HUES64 (cell line): Measurements from ENCODE around the gene EPB41L5.
"Not testable (repeated sequence)": the region's sequence is repeated elsewhere in the genome, so short reads cannot be mapped to it uniquely, and the experiment has no call there.

ENCODE experiments used
- H3K27ac ChIP-seq: 2 replicates; pipeline ENCODE4 v1.7.0; 2013; ENCODE audit warnings: low read depth, low read length, inconsistent platforms
- H3K27me3 ChIP-seq: 2 replicates; pipeline ENCODE4 v1.6.1; 2013; ENCODE audit warnings: mild to moderate bottlenecking, low read length; ENCODE audit not compliant: insufficient read depth
- H3K36me3 ChIP-seq: 2 replicates; pipeline ENCODE4 v1.6.1; 2013; ENCODE audit warnings: mild to moderate bottlenecking, low read length; ENCODE audit not compliant: insufficient read depth
- H3K4me1 ChIP-seq: 2 replicates; pipeline ENCODE4 v1.6.1; 2013; ENCODE audit warnings: mild to moderate bottlenecking, low read length, moderate library complexity; ENCODE audit not compliant: insufficient read depth
- H3K4me3 ChIP-seq: 2 replicates; pipeline ENCODE4 v1.5.1; 2013; ENCODE audit warnings: mild to moderate bottlenecking, low read length, moderate library complexity
- H3K9ac ChIP-seq: 2 replicates; pipeline ENCODE4 v1.6.1; 2013; ENCODE audit warnings: mild to moderate bottlenecking, low read depth, low read length
- H3K9me3 ChIP-seq: 2 replicates; pipeline ENCODE4 v1.6.1; 2013; ENCODE audit warnings: low read depth, low read length; ENCODE audit not compliant: insufficient read depth
- WGBS: fragments of 150-250, 120-280 bp; methylation state at CpG from one replicate; pipeline ENCODE4 v1.1.7; 2013; ENCODE audit warnings: missing lambda C conversion rate; 5-methylcytosine and 5-hydroxymethylcytosine counted together

The EPB41L5 gene

GRCh38 chr2:120141300-120142069 is 128.6 kb downstream of the EPB41L5 start:
- H3K4me3 ChIP-seq = no peak overlapping the region
- H3K27me3 ChIP-seq = no peaks in the 10 kb centered on the region
- H3K4me1 ChIP-seq = no peaks in the 10 kb centered on the region
- peaks cover 8% of the 10 kb centered on the region; the same call in 1 of the 2 replicates for H3K36me3 ChIP-seq
- 93% methylated on average over 1 of the region's 2 CpGs for WGBS
- H3K9me3 ChIP-seq = no peaks in the 10 kb centered on the region
- H3K9ac ChIP-seq = no peak overlapping the region
- H3K27ac ChIP-seq = no peak overlapping the region

- 94% methylated on average over 2 of the region's 2 CpGs for WGBS
- Histone ChIP-seq H3K4me3 (no peak overlapping the region), H3K27ac (no peak overlapping the region), H3K36me3 (peaks cover 8% of the 10 kb centered on the region; the same call in 1 of the 2 replicates), H3K9me3 (no peaks in the 10 kb centered on the region), H3K27me3 (no peaks in the 10 kb centered on the region), H3K9ac (no peak overlapping the region), H3K4me1 (no peaks in the 10 kb centered on the region)
These were observed 129.8 kb downstream of the EPB41L5 start for GRCh38 chr2:120142528-120143219.

GRCh38 chr2:120148229-120148628 is 135.4 kb downstream of the EPB41L5 start:
- Histone ChIP-seq H3K4me1 (no peaks in the 10 kb centered on the region), H3K4me3 (no peak overlapping the region), H3K9ac (no peak overlapping the region), H3K27ac (no peak overlapping the region), H3K36me3 (peaks cover 42% of the 10 kb centered on the region), H3K9me3 (peaks cover 33% of the 10 kb centered on the region; the same call in 1 of the 2 replicates), H3K27me3 (no peaks in the 10 kb centered on the region)
- 100% methylated on average over 1 of the region's 1 CpG for WGBS

DNA sequence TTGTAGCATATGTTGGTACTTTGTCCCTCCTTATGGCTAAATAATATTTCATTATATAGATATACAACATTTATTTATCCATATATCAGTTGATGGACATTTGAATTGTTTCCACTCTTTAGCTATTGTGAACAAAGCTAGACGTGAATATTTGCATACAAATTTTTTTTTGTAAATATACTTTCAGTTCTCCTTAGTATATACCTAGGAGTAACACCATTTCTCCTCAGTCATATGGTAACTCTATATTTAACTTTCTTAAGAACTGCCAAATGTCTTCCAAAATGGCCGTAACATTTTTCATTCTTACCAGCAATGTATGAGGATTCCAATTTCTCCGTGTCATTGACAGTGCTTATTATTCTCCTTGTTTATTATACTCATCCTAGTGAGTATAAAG is 135.8 kb downstream of the EPB41L5 start:
- Histone ChIP-seq H3K9ac (no peak overlapping the region), H3K27me3 (no peaks in the 10 kb centered on the region), H3K4me1 (no peaks in the 10 kb centered on the region), H3K36me3 (peaks cover 42% of the 10 kb centered on the region), H3K27ac (no peak overlapping the region), H3K9me3 (peaks cover 33% of the 10 kb centered on the region; the same call in 1 of the 2 replicates), H3K4me3 (no peak overlapping the region)
- WGBS = 94% methylated on average over 1 of the region's 3 CpGs

DNA sequence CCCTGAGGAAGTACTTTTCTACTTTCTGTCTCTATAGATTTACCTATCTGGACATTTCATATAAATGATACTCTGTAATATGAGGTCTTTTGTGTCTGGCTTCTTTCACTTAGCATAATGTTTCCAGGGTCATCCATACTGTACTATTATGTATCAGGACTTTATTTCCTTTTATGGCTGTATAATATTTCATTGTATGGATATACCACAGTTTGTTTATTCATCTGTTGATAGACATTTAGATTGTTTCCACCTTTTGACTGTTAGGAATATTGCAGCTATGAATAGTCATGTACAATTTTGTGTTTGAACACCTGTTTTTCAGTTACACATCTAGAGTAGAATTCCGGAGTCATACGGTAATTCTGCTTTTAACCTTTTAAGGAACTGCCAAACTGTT is 136.5 kb downstream of the EPB41L5 start:
- Histone ChIP-seq H3K27me3 (no peaks in the 10 kb centered on the region), H3K36me3 (peaks cover 42% of the 10 kb centered on the region), H3K4me3 (no peak overlapping the region), H3K27ac (no peak overlapping the region), H3K9me3 (peaks cover 33% of the 10 kb centered on the region; the same call in 1 of the 2 replicates), H3K9ac (no peak overlapping the region), H3K4me1 (no peaks in the 10 kb centered on the region)
- WGBS = 100% methylated on average over 2 of the region's 2 CpGs

DNA sequence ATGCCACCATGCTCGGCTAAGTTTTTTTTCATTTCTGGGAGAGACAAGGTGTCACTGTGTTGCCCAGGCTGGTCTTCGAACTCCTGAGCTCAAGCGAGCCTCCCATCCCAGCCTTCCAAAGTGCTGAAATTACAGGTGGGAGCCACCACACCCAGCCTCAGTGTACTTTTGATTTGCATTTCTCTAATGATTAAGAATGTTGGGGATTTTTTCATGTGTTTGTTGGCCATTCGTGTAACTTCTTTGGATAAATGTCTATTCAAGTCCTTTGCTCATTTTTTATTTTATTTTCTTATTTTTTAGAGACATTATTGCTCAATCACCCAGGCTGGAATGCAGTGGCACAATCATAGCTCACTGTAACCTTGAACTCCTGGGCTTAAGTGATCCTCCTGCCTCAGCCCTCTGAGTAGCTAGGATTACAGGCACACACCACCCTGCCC is 137.2 kb downstream of the EPB41L5 start:
- Histone ChIP-seq H3K9ac (no peak overlapping the region), H3K9me3 (peaks cover 37% of the 10 kb centered on the region; the same call in 1 of the 2 replicates), H3K4me1 (no peaks in the 10 kb centered on the region), H3K4me3 (no peak overlapping the region), H3K27ac (no peak overlapping the region), H3K27me3 (no peaks in the 10 kb centered on the region), H3K36me3 (peaks cover 43% of the 10 kb centered on the region)
- WGBS = 90% methylated on average over 4 of the region's 4 CpGs

DNA sequence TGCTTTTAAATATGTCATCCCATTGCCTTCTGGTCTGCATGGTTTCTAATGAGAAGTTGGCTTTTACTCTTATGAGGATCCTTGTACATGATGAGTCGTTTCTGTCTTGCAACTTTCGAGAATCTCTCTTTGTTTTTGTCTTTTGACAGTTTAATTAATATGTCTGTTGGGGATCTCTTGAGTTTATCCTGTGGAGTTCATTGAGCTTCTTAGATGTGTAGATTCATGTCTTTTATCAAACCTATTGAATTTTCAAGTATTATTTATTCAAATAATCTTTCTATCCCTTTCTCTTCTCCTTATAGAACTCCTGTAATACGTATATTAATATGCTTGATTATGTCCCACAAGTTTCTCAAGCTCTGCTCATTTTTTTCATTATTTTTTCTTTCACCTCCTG is 142.4 kb downstream of the EPB41L5 start:
- peaks cover 28% of the 10 kb centered on the region for H3K36me3 ChIP-seq
- WGBS = 95% methylated on average over 3 of the region's 3 CpGs
- H3K9ac ChIP-seq = no peak overlapping the region
- no peaks in the 10 kb centered on the region for H3K27me3 ChIP-seq
- no peak overlapping the region for H3K27ac ChIP-seq
- no peak overlapping the region for H3K4me3 ChIP-seq
- H3K4me1 ChIP-seq = no peaks in the 10 kb centered on the region
- H3K9me3 ChIP-seq = peaks cover 29% of the 10 kb centered on the region; the same call in 1 of the 2 replicates

GRCh38 chr2:120158658-120159057 is 145.8 kb downstream of the EPB41L5 start:
- 98% methylated on average over 2 of the region's 2 CpGs for WGBS

DNA sequence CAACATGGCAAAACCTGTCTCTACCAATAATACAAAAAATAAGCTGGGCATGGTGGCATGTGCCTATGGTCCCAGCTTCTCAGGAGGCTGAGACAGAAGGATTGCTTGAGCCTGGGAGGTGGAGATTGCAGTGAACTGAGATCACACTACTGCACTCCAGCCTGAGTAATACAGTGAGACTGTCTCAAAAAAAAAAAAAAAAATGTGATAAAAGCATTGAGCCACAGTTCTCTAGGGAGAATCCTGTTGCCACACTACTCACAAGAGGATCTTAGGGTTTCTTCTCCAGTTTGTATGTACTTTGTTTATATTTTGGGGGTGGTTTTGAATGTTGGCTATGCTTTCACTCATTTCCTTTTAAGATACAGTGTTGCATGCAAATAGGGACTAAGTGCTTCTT is 148.3 kb downstream of the EPB41L5 start:
- H3K27ac ChIP-seq = no peak overlapping the region
- H3K4me3 ChIP-seq = no peak overlapping the region
- no peaks in the 10 kb centered on the region for H3K4me1 ChIP-seq
- no peaks in the 10 kb centered on the region for H3K9me3 ChIP-seq
- no peaks in the 10 kb centered on the region for H3K27me3 ChIP-seq
- peaks cover 11% of the 10 kb centered on the region; the same call in 1 of the 2 replicates for H3K36me3 ChIP-seq
- no peak overlapping the region for H3K9ac ChIP-seq

More at GRCh38 chr2:120158658-120159057, 145.8 kb downstream of the EPB41L5 start:
- not testable (repeated sequence) for H3K9ac ChIP-seq, H3K4me1 ChIP-seq, H3K9me3 ChIP-seq, H3K4me3 ChIP-seq, H3K27ac ChIP-seq, H3K27me3 ChIP-seq
- H3K36me3 ChIP-seq = peaks cover 18% of the 10 kb centered on the region

- WGBS = 96% methylated on average over 5 of the region's 5 CpGs
- Histone ChIP-seq H3K4me3 (no peak overlapping the region), H3K4me1 (no peaks in the 10 kb centered on the region), H3K36me3 (peaks cover 13% of the 10 kb centered on the region; the same call in 1 of the 2 replicates), H3K27ac (no peak overlapping the region), H3K27me3 (no peaks in the 10 kb centered on the region), H3K9me3 (no peaks in the 10 kb centered on the region), H3K9ac (no peak overlapping the region)
These were observed 149.8 kb downstream of the EPB41L5 start for GRCh38 chr2:120162716-120163115.

- 100% methylated on average over 2 of the region's 2 CpGs for WGBS
- Histone ChIP-seq H3K27ac (no peak overlapping the region), H3K36me3 (peaks cover 32% of the 10 kb centered on the region), H3K4me1 (no peaks in the 10 kb centered on the region), H3K4me3 (no peak overlapping the region), H3K9me3 (no peaks in the 10 kb centered on the region), H3K27me3 (no peaks in the 10 kb centered on the region), H3K9ac (no peak overlapping the region)
These were observed 154.4 kb downstream of the EPB41L5 start for GRCh38 chr2:120167272-120167671.
